ENCODE data around the gene BGN.
A peak's percentile ranks its signal among the peaks of the same experiment; 100 is the strongest.

The BGN gene

DNA sequence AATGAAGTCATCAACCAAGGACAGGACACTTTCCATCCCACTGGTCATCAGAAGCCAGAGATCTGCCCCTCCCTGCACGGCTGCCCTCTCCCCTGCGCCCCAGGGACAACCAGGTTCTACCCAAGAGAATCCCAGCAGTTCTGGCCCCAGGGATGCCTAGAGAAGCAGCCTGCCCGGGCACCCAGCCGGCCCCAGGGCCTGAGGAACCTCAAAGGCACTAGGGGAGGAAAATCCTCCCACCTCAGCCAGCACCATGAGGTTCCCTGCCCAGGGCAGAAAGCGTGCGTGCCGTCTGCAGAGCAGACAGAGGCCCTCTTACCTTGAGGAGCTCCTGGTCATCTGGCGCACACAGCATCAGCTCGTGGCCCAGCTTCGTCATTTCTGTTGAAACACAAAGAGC, 32.5 kb upstream of the BGN start:
- DNase-seq, result no peak

- no peak for DNase-seq
Measured at GRCh38 chrX:153463031-153463430, 31.7 kb upstream of the BGN start.

DNA sequence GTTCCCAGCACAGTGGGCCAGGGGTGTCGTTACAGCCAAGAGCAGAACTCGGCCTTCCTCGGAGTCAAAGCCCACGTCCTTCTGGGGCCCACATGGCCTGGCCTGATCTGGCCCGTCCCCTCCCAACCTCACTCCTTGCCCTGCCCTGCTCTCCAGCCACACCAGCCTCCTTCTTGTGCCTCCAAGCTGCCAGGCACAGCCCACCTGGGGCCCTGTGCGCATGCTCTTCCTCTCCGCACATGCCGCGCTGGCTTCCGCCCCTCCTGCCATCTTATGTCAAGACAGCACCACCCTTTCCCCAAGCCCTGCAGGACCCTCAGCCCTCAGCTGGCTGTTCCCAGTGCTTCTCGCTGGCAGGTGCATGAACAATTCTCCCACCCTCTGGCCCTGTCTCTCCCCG, 31.2 kb upstream of the BGN start:
- DNase-seq, result no peak

DNA sequence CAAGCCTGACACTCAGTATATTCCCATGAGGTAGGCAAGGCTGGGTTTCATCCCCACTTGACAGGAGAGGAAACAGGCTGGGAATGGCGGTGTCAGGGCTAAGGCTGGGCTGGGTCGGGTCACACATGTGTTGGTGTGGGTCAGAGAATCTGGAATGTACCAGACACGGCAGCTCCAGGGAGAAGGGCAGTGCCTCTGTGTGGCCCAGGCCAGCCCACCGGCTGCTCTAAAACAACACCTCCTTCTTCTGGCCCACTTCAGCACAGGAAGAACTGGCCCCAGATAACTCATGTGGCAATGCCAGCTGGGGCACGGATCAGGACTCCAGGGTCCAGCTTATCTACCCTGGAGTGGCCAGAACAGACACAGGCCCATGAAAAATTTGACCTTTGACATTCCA, 30.7 kb upstream of the BGN start:
- DNase-seq, result no peak

- DNase-seq, result no peak
Measured at GRCh38 chrX:153465691-153466380, 28.9 kb upstream of the BGN start.

DNA sequence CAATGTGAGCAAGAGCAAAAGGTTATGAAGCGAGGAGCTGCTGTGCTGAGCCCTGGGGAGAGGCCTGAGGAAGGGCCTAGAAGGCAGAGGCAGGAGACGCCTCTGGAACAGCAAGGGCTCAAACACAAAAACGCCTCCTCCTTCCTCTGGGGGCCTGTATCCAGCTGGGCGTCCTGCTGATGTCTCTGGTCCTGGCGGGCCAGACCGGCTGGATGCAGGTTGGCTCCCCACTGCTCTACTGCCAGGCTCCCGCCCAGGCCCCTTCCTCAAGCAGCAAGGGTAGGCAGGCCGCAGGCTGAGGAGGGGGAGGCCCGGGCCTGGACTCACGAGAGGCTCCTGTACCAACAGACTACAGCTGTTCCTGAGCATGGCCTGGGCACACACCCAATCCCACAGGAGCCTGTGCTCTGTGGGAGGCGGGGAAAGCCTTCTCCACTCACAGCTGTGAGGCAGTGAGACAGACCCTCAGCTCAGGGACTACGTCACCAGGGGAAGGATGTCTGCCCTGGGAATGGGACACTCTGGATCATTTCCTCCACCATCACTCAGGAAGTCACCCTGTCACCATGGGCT, 26.7 kb upstream of the BGN start:
- DNase-seq, result no peak

- no peak for DNase-seq
Measured at GRCh38 chrX:153469811-153470410, 24.9 kb upstream of the BGN start.

DNA sequence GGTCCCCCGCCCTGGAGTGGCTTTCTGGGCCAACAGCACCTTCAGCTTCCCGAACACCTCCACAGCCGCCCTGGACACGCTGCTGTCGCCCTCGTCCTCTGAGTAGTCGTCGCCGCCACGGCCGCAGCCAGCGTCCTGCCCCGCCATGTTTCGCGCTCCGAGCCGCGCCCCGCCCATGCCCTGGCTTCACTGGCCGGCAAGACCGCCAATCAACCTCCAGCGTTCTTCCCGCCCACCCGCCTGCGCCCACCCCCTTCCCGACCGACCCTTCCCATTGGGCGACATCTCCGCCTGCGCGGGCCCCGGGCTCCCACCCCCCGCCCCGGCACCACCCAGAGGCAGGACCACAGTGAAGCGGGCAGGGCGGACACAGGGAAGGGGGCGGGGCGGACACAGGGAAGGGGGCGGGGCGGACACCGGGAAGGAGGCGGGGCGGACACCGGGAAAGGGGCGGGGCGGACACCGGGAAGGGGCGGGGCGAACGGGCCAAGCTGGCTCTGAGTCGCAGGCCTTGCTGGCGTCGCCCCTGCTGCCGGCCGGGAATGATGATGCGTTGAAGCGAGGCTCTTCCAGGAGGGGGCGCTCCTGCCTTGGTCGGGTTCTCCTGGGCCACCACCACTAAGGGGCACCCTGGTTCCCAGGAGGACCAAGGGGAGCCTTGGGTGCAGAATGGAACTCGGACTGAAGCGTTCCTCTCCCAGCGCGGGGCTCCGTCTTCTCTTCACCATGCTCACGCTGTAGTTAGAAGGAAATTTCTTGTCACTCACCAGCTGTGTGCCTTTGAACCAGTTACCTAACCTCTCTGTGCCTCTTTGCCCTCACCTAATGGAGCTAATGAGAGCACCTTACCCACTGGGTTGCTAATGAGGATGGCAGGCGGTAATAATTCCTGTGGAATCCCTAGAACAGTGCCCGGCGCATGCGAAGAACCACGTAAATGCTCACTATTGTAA, 24.1 kb upstream of the BGN start, which contains the start of gene HAUS7:
HAUS7 (minus strand) TSS at position 166 of the 953 bp plus-strand sequence; CDS start at position 147, 19 bp downstream.
- peak; percentile 93 for DNase-seq

- DNase-seq, result no peak
Measured at GRCh38 chrX:153471663-153472280, 23.0 kb upstream of the BGN start.

DNA sequence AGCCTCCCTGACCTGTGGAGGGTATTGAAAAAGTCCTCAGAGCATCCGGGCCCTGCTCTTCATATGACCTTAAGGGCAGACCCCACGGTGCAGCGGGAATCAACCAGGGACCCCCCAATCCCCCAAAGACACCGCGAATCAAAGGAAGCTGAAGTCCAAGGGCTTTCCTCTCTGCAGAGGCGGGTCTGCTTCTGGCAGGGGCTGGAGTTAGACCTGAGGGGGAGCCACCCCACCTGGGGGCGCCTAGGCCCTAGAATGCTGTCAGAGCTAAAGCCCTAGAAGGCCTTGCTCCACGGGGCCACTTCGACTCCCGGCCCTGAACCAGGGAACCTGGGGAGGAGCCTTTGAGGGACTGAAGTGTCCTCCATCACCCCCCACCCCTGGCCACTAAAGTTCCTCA, 21.7 kb upstream of the BGN start:
- no peak for DNase-seq

DNA sequence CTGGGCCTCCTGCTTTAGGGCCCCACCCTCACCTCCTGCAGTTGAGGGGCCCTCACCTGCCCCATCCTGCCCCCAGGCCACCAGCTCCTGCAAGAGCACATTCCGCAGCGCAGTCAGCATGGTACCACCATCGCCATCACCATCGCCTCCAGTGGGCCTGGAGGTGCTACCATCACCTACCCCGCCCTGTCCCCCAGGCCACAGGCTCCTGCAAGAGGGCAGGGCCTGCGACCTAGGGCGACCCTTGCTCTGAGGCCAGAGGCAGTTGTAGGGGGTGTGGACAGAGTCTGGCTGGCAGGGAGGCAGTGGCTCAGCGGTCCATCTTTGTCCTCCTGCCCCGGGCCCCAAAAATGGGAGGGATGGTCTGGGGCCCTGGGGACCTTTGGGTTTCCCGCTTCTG, 20.5 kb upstream of the BGN start:
- no peak for DNase-seq

GRCh38 chrX:153474718-153475117, 20.1 kb upstream of the BGN start:
- DNase-seq, result peak; percentile 71

- no peak for DNase-seq
Measured at GRCh38 chrX:153475271-153475670, 19.5 kb upstream of the BGN start.

DNA sequence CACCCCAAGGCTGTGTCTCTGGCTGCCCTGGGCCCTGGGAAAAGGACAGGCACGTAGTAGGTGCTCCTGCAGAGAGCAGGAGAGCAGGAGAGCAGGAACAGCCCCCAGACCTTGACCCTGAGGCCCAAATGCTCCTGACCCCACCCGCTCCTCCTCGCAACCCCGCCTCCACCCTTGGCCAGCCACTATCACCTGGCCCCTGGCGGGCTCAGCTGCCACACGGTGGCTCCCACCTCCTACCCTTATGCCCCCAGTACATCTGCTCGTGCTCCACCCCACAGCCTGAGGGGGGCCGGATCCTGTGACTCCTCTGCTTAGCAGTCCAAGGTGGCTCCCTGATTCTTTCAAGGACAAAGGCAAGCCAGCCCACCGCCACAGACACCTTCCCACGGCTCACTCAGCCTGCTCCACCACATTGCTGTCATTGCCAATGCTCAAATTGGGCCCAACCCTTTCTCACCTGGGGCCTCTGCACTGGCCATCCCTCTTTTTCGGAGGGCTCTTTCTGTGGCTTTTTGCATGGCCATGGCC, 19.0 kb upstream of the BGN start:
- no peak for DNase-seq

- peak; percentile 66 for DNase-seq
Measured at GRCh38 chrX:153476666-153477363, 18.0 kb upstream of the BGN start.

DNA sequence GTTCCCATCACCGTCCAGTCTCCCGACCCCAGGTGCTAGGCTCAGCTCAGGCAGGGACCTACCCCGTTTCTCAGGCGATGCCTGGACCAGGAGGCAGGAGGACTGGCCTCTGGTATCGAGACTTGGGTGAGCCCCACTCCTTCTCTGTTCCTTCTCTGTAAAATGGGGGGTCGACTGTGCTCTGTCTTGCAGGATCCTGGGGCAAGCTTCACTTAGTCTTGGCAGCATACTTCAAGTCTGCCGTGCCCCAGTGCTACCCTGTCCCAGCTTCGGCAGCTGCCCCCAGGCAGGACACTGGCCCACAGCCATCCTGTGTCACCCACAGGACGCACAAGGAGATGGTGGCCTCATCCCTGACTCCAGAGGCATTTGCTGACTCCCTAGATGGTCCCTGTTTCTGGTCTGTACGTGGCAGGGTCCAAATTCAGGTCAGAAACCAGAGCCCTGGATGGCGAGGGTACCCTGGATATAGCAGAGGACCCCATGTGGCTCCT, 17.4 kb upstream of the BGN start:
- DNase-seq, result no peak

DNA sequence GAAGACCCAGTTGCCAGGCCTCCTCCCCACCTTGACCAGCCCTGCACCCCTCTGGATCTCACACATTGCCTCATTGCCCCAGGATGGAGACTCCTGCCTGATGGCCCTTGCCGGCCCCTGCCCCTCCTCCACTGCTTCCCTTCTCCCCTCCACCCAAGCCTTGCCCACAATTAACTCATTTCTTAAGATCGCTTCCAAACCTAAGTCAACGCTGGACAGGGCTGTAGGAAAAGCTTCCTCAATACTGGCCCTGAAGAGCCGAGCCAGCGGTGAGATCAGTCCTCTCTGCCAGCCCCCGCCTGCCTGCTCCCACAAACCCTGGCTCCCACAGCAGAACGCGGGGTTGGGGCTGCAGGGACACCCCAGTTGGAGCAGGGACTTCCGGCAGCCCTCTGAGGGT, 16.9 kb upstream of the BGN start:
- no peak for DNase-seq

- DNase-seq, result no peak
Measured at GRCh38 chrX:153478746-153479145, 16.0 kb upstream of the BGN start.

GRCh38 chrX:153481043-153481442, 13.7 kb upstream of the BGN start:
- no peak for DNase-seq

GRCh38 chrX:153482376-153483015, 12.3 kb upstream of the BGN start:
- no peak for DNase-seq

DNA sequence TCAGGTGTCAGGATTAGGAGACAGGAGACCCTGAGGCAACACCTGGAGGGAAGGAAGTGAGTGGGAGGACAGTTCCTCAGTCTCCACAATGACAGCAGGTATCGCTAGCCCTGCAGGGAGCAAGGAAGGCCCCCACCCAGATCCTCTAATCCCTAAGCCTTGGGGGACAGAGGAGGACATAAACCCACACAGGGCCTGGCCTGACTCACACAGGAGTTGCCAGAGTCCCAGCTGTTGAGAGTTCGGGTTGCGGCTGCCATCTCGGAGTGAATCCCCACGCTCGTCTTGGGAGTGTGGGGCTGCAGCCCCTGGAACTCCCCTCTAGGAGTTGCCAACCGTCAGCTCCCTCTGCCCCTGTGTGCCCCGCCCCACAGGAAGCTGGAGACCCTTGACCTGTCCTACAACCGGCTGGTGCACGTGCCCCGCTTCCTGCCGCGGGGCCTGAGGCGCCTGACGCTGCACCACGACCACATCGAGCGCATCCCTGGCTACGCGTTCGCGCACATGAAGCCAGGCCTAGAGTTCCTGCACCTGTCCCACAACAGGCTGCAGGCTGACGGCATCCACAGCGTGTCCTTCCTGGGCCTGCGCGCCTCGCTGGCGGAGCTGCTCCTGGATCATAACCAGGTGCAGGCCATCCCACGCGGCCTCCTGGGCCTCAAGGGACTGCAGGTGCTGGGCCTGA, 9.2 kb upstream of the BGN start:
- no peak for DNase-seq

Data from eye (tissue), 1 donor.